Stomach (tissue), 9 donors: ENCODE measurements around the gene SIRPB2. TPM values are rescaled to one million over a fixed set of nuclear protein-coding genes. Genes with fewer than 3 reads are reported as not detected.

Source experiments
- DNase-seq, 2 donors: peaks; one replicate each; pipeline versions ENCODE4 v3.0.0 to v3.0.0-alpha.2; 2013 to 2019
- H3K27ac ChIP-seq, 5 donors: fragments of 200-600 bp in 4 of 5; sonication (generic) in 4 of 5; one replicate each; pipeline ENCODE4 v1.5.1; 2013 to 2019; ENCODE audit warnings: mild to moderate bottlenecking in 1 of 5, moderate library complexity in 1 of 5
- H3K27me3 ChIP-seq, 3 donors: fragments of 200-600 bp; sonication (generic); one replicate each; pipeline ENCODE4 v1.5.1; 2017 to 2019; ENCODE audit warnings: mixed run types in 1 of 3
- H3K36me3 ChIP-seq, 4 donors: fragments of 200-600 bp; sonication (generic); 1 replicate in 3 of 4; 2 replicates in 1 of 4; pipeline ENCODE4 v1.5.1; 2016 to 2019
- H3K4me1 ChIP-seq, 4 donors: fragments of 200-600 bp; sonication (generic); one replicate each; pipeline ENCODE4 v1.5.1; 2016 to 2019
- H3K4me3 ChIP-seq, 4 donors: fragments of 200-600 bp; sonication (generic) in 3 of 4; one replicate each; pipeline ENCODE4 v1.5.1; 2016 to 2019; ENCODE audit warnings: mild to moderate bottlenecking in 1 of 4
- H3K9me3 ChIP-seq, 4 donors: fragments of 200-600 bp; sonication (generic); one replicate each; pipeline ENCODE4 v1.5.1; 2016 to 2019
- CTCF ChIP-seq, 7 experiments: fragments of 450-650 bp in 4 of 7; fragments of 200-600 bp in 3 of 7; sonication (generic) in 3 of 7; IDR thresholded peaks; one replicate each; pipeline ENCODE4 v1.5.1; 2016 to 2019; ENCODE audit warnings: antibody characterized with exemption in 7 of 7, control low read depth in 2 of 7, mild to moderate bottlenecking in 1 of 7
- EP300 ChIP-seq: sonication (generic); formaldehyde crosslinking; IDR thresholded peaks from one replicate; pipeline ENCODE4 v1.6.1; 2017; ENCODE audit warnings: antibody characterized with exemption
- POLR2A ChIP-seq, 4 donors: fragments of 450-650 bp; IDR thresholded peaks; one replicate each; pipeline ENCODE4 v1.6.1; 2016; ENCODE audit warnings: antibody characterized with exemption in 4 of 4, control low read depth in 2 of 4, mild to moderate bottlenecking in 1 of 4, moderate library complexity in 1 of 4
- POLR2AphosphoS5 ChIP-seq, 3 donors: sonication (generic); formaldehyde crosslinking; IDR thresholded peaks; one replicate each; pipeline ENCODE4 v1.6.1; 2016; ENCODE audit warnings: antibody characterized with exemption in 3 of 3
- WGBS, 5 donors: extraction: QIAGEN DNeasy Blood & Tissue Kit in 3 of 5; methylation state at CpG; one replicate each; pipeline versions ENCODE4 v1.1.5 to v1.1.7; 2013 to 2018; 5-methylcytosine and 5-hydroxymethylcytosine counted together
- intact Hi-C: fragments of 100-400 bp; cut with DNase I; formaldehyde crosslinking; loops from one replicate; pipeline ENCODE4 v1.15.1; 2023; ENCODE audit warnings: low total_unique reads
- polyA plus RNA-seq, 3 donors: library from polyadenylated mRNA; stranded (reverse); fragments of 200-250 nt; gene quantifications; one replicate each; pipeline ENCODE4 v1.2.3, GENCODE V29; 2013
- total RNA-seq, 5 donors: library from RNA; depleted of rRNA; stranded (reverse); fragments of >200 nt; gene quantifications; one replicate each; pipeline versions ENCODE4 v1.1.0 to v1.2.3, GENCODE V29; 2014 to 2016
- donor health status: healthy with polysubstance abuse.
- donor health status: Bipolar disorder and iron deficiency.
- donor health status: healthy.

Gene SIRPB2
- total and polyA plus RNA-seq, 8 donors, result 0.43 to 7.6 (median 2.4) TPM

GRCh38 chr20:1460275-1460674 lies 30.9 kb downstream of the SIRPB2 start:
- peaks cover 53 to 96% (median 91%) of the 10 kb centered on the region in 4 donors for H3K36me3 ChIP-seq
- intact Hi-C loops, result loop anchor here (10.0 kb wide), 1 partner anchor 65 kb away; the partner anchor contains the start of gene FKBP1A

GRCh38 chr20:1457992-1458391 lies 33.2 kb downstream of the SIRPB2 start:
- 95 to 98% (median 96%) methylated on average over 2 of the region's 2 CpGs for WGBS, 5 donors
- Histone ChIP-seq H3K36me3 (peaks cover 63 to 100% (median 100%) of the 10 kb centered on the region in 4 donors), H3K4me1 (peaks cover 0 to 18% (median 6%) of the 10 kb centered on the region in 4 donors), H3K27ac (no peak overlapping the region), H3K9me3 (no peaks in the 10 kb centered on the region), H3K27me3 (no peaks in the 10 kb centered on the region), H3K4me3 (no peak overlapping the region)
- intact Hi-C loops, result no loop called here
- no peak for TF ChIP-seq POLR2A (IDR thresholded peaks at IDR 0.05)
- TF ChIP-seq POLR2AphosphoS5 (IDR thresholded peaks at IDR 0.05), result no peak
- TF ChIP-seq CTCF (IDR thresholded peaks at IDR 0.05), result no peak
- TF ChIP-seq EP300, result no peak
- DNase-seq, result no peak

More at GRCh38 chr20:1460275-1460674, 30.9 kb downstream of the SIRPB2 start:
- DNase-seq, result no peak
- H3K9me3 ChIP-seq, result no peaks in the 10 kb centered on the region
- no peak overlapping the region for H3K4me3 ChIP-seq
- H3K4me1 ChIP-seq, result peaks cover 14 to 41% (median 26%) of the 10 kb centered on the region in 4 donors
- H3K27me3 ChIP-seq, result no peaks in the 10 kb centered on the region
- no peak overlapping the region for H3K27ac ChIP-seq
- 91 to 100% (median 96%) methylated on average over 2 of the region's 2 CpGs for WGBS, 5 donors
- TF ChIP-seq POLR2AphosphoS5 (IDR thresholded peaks at IDR 0.05) (no peak), POLR2A (IDR thresholded peaks at IDR 0.05) (no peak), CTCF (IDR thresholded peaks at IDR 0.05) (no peak), EP300 (no peak)

DNA sequence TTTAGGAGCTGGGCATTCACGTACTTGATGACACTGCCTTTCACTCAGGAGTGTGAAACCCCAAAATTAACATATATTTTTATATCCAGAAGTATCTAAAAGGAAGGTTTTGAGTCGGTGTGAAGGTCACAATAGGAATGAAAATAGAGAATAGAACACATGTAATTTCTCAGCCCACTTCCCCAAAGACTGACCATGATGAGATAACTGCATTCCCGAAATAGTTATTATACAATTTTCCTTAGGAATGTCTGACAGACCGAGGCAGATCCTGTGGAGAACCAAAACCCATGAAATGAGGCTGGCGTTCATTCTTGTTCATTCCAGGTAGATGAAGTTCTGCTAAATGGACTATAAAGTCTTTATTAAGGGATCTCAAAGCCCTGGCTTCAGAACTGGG lies 34.9 kb downstream of the SIRPB2 start:
- Histone ChIP-seq H3K9me3 (peaks cover 0 to 5% (median 1%) of the 10 kb centered on the region in 4 donors), H3K4me1 (peaks cover 0 to 3% (median 0%) of the 10 kb centered on the region in 4 donors), H3K4me3 (no peak overlapping the region), H3K27ac (no peak overlapping the region), H3K27me3 (no peaks in the 10 kb centered on the region), H3K36me3 (peaks cover 80 to 100% (median 100%) of the 10 kb centered on the region in 4 donors)
- intact Hi-C loops, result no loop called here
- 88 to 93% (median 89%) methylated on average over 5 of the region's 5 CpGs for WGBS, 5 donors
- no peak for DNase-seq
- TF ChIP-seq POLR2AphosphoS5 (IDR thresholded peaks at IDR 0.05), result no peak
- no peak for TF ChIP-seq EP300

GRCh38 chr20:1450926-1451491 lies 40.2 kb downstream of the SIRPB2 start:
- TF ChIP-seq EP300 (no peak), POLR2A (IDR thresholded peaks at IDR 0.05) (no peak), CTCF (IDR thresholded peaks at IDR 0.05) (no peak), POLR2AphosphoS5 (IDR thresholded peaks at IDR 0.05) (no peak)
- no peak for DNase-seq
- H3K4me1 ChIP-seq, result no peaks in the 10 kb centered on the region
- intact Hi-C loops, result no loop called here
- H3K4me3 ChIP-seq, result no peak overlapping the region
- no peaks in the 10 kb centered on the region for H3K27me3 ChIP-seq
- H3K9me3 ChIP-seq, result peaks cover 0 to 11% (median 2%) of the 10 kb centered on the region in 4 donors
- peaks cover 88 to 100% (median 100%) of the 10 kb centered on the region in 4 donors for H3K36me3 ChIP-seq
- H3K27ac ChIP-seq, result no peak overlapping the region

DNA sequence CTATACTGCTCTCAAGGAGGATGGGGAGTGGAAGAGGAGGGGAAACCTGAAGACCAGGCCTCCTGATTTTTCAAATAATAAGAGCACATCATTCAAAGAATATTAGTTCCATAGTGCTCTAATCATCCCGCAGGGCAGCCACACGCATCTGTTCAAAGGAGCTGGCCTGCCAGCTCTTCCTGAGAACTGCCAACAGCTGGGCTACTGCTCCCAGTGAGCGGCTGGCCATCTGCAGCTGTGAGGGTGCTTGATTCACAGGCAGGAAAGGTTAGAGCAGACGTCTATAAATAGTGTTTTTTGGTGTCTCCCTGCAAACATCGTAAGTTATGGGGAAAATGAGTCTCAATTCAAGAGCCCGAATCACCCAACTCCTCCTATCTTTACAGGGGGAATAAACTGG lies 41.9 kb downstream of the SIRPB2 start:
- H3K4me3 ChIP-seq, result no peak overlapping the region
- no peaks in the 10 kb centered on the region for H3K27me3 ChIP-seq
- DNase-seq, result no peak
- H3K9me3 ChIP-seq, result peaks cover 0 to 11% (median 2%) of the 10 kb centered on the region in 4 donors
- intact Hi-C loops, result no loop called here
- TF ChIP-seq CTCF (IDR thresholded peaks at IDR 0.05), result no peak
- TF ChIP-seq POLR2AphosphoS5 (IDR thresholded peaks at IDR 0.05), result no peak
- TF ChIP-seq POLR2A (IDR thresholded peaks at IDR 0.05), result no peak
- TF ChIP-seq EP300, result no peak
- H3K4me1 ChIP-seq, result no peaks in the 10 kb centered on the region
- 89 to 96% (median 95%) methylated on average over 6 of the region's 6 CpGs for WGBS, 5 donors
- H3K27ac ChIP-seq, result no peak overlapping the region
- peaks cover 88 to 100% (median 100%) of the 10 kb centered on the region in 4 donors for H3K36me3 ChIP-seq
